Fibroblast of the aortic adventitia (primary cell): ENCODE measurements around the gene PDSS2. TPM values are rescaled to one million over a fixed set of nuclear protein-coding genes. Genes with fewer than 3 reads are reported as not detected.
"Not testable (repeated sequence)": the region's sequence is repeated elsewhere in the genome, so short reads cannot be mapped to it uniquely, and the experiment has no call there.

Source experiments
- DNase-seq: peaks from one replicate; pipeline ENCODE4 v3.0.0-alpha.2; 2010; ENCODE audit warnings: low read depth
- H3K4me3 ChIP-seq: 2 replicates; pipeline ENCODE4 v1.5.1; 2011; ENCODE audit warnings: low read depth, mild to moderate bottlenecking, control low read depth, low read length, moderate library complexity
- CTCF ChIP-seq: IDR thresholded peaks from 2 replicates; pipeline ENCODE4 v1.5.1; 2011; ENCODE audit warnings: mild to moderate bottlenecking, low read length, control low read depth, inconsistent platforms; ENCODE audit not compliant: insufficient read depth
- total RNA-seq: library from RNA; depleted of rRNA; stranded (reverse); fragments of >200 nt; gene quantifications from 2 replicates; pipeline ENCODE4 v1.2.3, GENCODE V29; 2012; ENCODE audit warnings: low replicate concordance

The PDSS2 gene
- total RNA-seq, 1 donor = 14.4 TPM

GRCh38 chr6:107437691-107438090 lies 21.7 kb downstream of the PDSS2 start:
- no peak overlapping the region for H3K4me3 ChIP-seq
- no peak for TF ChIP-seq CTCF
- DNase-seq = no peak

- DNase-seq = no peak
- no peak for TF ChIP-seq CTCF
- H3K4me3 ChIP-seq = no peak overlapping the region
Observed at GRCh38 chr6:107436881-107437280, 22.5 kb downstream of the PDSS2 start.

GRCh38 chr6:107435798-107436197 lies 23.6 kb downstream of the PDSS2 start:
- DNase-seq = peak; percentile 44
- TF ChIP-seq CTCF = no peak
- no peak overlapping the region for H3K4me3 ChIP-seq

GRCh38 chr6:107434812-107435211 lies 24.6 kb downstream of the PDSS2 start:
- no peak for TF ChIP-seq CTCF
- no peak for DNase-seq
- no peak overlapping the region for H3K4me3 ChIP-seq

GRCh38 chr6:107425951-107426350 lies 33.4 kb downstream of the PDSS2 start:
- H3K4me3 ChIP-seq, DNase-seq: not testable (repeated sequence)

GRCh38 chr6:107423474-107423990 lies 35.8 kb downstream of the PDSS2 start:
- H3K4me3 ChIP-seq = no peak overlapping the region
- no peak for DNase-seq
- TF ChIP-seq CTCF = no peak

- H3K4me3 ChIP-seq = no peak overlapping the region
- no peak for DNase-seq
- no peak for TF ChIP-seq CTCF
Observed at GRCh38 chr6:107421696-107422256, 37.6 kb downstream of the PDSS2 start.
